Stimulated activated CD4-positive, alpha-beta T cell treated with anti-CD3 and anti-CD28 coated beads, Interleukin-2, amount 100 ng/mL, for 48 hours (primary cell): Measurements from ENCODE around the gene CDH5.

Experiments used
- DNase-seq, 2 donors: peaks; one replicate each; pipeline ENCODE4 v3.0.0-alpha.2; 2020

The CDH5 gene

GRCh38 chr16:66354034-66354909 lies 12.2 kb upstream of the CDH5 start:
- DNase-seq: no peak

GRCh38 chr16:66355526-66355925 lies 11.0 kb upstream of the CDH5 start:
- DNase-seq: no peak

GRCh38 chr16:66357523-66357928 lies 9.0 kb upstream of the CDH5 start:
- DNase-seq: peak; percentile 9 to 18

DNA sequence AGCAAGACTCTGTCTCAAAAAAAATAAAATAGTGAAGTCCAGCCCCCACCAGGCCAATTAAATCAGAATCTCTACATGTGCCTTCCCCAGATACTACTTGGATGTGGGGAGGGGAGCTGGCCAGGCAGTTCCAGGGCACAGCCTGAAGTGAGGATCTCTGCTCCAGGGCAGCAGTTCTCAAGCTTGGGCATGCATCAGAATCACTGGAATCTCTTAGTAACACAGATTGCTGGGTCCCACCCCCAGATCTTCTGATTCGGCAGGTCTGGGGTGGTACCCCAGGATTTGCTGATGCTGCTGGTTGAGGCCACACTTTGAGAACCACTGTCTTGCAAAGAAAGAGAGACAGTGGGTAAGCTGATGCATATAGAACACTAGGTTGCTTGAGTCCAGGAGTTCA lies 8.3 kb upstream of the CDH5 start:
- DNase-seq: no peak

DNA sequence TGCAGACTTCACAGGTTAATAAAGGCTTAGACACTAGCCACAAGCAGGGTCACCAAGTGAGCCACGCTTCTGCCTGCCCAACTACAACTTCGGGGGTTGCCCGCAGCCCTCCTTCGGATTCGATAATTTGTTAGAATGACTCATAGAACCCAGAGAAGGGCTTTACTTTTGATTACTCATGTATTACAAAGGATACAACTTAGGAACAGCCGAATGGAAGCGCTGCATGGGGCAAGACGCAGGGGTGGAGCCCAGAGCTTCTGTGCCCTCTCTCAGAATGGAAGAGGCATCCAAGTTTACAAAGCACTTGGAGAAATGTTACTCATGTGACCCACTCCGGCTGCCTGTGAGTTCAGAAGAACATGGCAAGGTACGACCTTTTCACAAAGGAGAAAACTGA lies 7.5 kb upstream of the CDH5 start:
- no peak for DNase-seq

GRCh38 chr16:66359811-66360608 lies 6.5 kb upstream of the CDH5 start:
- no peak for DNase-seq

GRCh38 chr16:66360624-66361324 lies 5.7 kb upstream of the CDH5 start:
- no peak for DNase-seq

DNA sequence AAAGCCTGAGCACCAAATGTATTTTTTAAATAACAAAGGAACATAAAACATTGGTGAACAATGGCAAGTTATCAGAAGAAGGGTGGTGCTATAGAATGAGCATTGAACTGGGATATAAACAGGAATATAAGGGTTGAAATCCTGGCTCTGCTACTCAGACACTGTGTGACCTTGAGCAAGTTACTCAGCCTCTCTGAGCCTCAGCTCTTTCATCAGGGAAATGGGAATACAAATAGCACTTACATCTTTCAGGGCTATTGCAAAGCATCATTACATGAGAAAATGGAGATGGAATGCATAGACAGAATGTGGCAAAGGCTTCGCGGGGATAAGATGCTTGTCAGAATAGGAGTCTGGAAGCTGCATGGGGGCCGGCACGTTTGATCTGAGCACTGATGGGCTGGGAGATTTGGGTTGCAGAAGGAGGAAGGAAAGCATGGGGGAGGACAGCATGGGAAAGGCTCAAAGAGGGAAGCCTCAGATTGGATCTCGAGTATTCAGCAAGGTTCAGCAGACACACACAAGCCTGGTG lies 4.8 kb upstream of the CDH5 start:
- DNase-seq: no peak

GRCh38 chr16:66363211-66363777 lies 3.2 kb upstream of the CDH5 start:
- DNase-seq: no peak

GRCh38 chr16:66364117-66364958 lies 2.2 kb upstream of the CDH5 start:
- no peak for DNase-seq

DNA sequence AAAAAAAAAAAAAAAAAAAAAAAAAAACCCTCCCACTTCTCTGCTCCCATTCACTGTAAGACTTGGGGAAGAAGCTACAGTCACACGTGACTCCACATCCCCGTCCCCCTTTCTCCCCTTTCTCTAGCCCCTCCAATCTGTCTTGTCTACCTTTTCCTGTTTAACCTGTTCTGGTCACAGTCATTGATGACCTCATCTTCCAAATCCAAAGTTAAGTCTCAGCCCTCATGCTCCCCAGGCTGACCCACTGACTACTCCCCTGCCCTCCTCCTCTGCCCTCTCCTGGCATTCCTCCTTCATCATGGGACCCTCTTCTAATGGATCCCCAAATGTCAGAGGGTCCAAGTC lies 1.6 kb upstream of the CDH5 start:
- DNase-seq: no peak

DNA sequence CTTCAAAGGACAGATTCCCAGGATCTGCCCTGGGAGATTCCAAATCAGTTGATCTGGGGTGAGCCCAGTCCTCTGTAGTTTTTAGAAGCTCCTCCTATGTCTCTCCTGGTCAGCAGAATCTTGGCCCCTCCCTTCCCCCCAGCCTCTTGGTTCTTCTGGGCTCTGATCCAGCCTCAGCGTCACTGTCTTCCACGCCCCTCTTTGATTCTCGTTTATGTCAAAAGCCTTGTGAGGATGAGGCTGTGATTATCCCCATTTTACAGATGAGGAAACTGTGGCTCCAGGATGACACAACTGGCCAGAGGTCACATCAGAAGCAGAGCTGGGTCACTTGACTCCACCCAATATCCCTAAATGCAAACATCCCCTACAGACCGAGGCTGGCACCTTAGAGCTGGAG lies 840 bp upstream of the CDH5 start:
- no peak for DNase-seq

- DNase-seq: no peak
Measured at GRCh38 chr16:66367968-66368891, 1.7 kb downstream of the CDH5 start.

- no peak for DNase-seq
Measured at GRCh38 chr16:66369055-66369592, 2.6 kb downstream of the CDH5 start.

DNA sequence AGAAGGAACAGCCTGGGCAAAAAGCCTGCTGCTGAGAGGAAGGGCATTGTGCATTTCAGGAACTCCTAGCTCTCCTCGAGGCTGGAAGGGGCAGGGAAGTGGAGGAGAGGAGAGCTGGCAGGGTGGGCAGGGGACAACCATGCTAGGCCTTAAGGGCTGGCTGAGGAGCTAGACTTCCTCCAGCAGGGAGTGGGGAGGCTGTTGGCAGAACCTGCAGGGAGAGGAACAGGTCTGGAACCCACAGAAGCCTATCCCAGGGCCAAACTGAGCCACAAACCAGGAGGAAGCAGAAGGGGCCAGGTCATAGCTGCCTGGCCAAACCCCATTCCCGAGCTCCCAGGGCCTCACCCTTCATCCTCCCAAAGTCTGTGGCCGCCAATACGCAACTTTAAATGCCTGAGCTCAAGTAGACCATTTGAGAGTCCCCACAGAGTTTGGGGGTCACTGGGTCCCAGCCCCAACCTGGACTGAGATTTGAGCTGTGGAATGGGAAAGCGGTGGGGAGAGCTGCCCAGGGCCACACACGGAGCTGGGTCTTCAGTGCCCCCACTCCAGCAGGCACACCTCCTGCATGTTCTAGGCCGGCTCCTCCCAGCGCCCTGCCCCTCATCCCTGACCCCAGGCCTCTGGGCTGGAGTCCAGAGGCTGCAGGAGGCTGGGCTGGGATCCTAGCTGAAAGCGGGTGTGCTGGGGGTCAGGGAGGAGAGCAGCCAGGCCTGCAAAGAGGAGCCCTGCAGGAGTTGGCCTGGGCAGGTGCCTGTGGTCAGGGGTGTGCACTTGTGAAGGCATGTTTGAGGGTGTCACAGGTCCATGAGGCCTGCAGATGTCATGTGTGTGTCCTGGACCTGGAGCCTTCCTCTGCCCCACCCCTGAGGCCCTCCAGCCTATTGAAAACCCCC lies 4.5 kb downstream of the CDH5 start:
- no peak for DNase-seq

DNA sequence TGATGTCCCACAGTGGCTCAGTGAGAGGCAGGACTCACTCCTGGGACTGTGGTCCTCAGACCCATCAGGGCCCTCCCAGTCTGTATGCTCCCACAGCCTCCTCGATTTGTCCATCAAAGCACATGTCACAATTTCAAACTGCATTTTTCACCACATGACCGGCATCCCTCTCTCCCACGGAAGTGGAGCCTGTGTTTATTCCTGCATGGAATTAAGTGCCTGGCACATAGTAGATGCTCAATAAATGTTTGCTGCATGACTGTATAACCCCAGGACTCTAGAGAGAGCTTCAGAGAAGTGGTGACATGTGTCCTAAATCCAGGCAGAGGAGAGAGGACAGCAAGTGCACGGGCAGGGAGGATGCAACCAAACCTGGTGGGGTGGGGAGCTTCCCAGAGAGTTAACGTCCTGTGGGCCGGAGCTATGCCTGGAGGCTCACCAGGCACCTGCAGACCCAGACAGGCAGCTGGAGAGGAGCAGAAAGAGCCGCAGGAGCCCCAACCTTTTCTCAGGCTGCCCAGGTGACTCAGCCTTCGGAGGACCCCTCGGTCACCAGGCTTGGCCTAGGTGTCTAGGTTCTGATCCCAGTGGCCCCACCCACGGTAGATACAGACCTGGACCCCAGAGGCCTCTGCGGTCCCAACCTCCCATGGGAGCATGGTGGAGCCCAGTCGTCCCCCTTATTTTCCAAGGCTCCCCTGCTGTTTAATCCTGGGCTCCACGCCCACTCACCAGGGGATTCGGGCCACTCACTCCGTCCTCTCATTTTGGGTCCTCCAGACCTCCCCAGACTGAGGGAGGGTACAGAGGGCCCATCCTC lies 5.8 kb downstream of the CDH5 start:
- no peak for DNase-seq

DNA sequence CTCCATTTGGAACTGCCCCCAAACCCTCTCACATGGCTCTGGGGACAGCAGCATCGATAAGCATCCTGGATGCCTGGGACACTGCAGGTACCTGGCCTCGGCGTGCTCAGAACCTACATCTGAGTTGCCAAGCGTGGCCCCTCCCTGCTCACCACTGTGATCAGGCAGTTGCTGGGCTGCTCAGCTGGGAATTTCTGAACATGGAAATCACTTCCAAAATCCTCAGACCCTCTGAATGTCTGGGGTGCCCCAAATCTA lies 6.3 kb downstream of the CDH5 start:
- no peak for DNase-seq

GRCh38 chr16:66373667-66374066 lies 7.2 kb downstream of the CDH5 start:
- DNase-seq: no peak

- DNase-seq: no peak
Measured at GRCh38 chr16:66374176-66374575, 7.7 kb downstream of the CDH5 start.
